GM18868 (cell line): ENCODE measurements around the gene ZNF423.

ENCODE experiments used
- ATAC-seq: cut with Tn5 transposase; IDR thresholded peaks from one replicate; pipeline ENCODE4 v1.9.1; 2021; ENCODE audit warnings: mild to moderate bottlenecking, moderate library complexity; ENCODE audit not compliant: unreplicated experiment

Gene ZNF423

DNA sequence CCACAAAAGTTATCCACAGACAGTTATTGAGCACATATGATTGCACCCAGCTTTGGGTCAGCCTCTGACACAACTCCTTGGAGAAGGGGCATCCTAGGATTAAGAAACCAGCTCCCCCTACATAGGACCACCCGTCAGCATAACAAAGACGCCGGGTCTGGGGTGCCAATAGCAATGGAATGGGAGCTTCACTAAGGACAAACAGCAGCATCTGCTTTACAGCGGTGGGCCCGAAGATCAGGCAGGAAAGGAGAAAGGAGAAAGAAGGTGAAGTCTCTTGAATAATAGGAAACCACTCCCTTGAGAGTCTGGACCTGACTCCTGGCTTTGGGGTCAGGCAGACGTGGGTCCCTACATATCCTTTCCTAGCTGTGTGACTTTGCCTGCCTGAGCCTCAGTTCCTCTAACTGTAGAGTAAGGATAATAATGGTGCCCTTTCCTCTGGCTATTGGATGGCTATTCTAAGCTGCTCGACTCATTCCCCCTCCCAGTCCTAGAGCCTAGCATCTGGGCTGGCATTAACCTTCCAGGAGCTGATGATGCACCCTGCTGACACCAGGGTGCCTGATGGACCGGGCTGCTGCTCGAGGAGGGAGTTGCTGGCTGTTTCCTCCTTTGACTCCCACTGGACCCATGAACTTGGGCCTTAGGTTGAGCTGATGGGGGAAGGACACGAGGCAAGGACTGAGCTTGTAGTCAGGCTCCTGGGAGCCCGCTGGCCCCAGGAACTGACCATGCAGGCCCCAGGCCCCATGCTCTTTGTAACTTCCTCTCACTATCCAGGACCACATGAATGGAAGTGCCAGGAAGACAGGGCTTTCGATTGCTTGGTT, 388.2 kb downstream of the ZNF423 start:
- no peak for ATAC-seq

DNA sequence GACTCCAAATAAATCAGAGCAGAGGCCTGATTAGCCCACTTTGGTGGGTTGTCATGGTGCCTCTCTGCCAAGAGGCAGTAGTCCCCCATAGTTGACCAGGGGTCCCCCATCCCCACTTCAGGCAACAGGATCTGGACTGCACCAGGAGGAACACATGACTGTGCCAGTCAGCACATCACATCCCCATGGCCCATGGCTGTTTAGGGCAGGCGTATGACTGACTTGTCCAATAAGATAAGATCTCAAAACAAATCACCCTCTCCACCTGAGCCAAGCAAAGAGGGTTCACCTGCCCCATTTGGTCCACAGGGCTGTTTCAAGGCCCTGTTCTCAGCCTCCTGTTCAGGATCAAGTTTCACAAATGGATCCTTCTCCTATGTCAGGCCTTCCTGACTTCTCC, 389.0 kb downstream of the ZNF423 start:
- ATAC-seq: no peak

DNA sequence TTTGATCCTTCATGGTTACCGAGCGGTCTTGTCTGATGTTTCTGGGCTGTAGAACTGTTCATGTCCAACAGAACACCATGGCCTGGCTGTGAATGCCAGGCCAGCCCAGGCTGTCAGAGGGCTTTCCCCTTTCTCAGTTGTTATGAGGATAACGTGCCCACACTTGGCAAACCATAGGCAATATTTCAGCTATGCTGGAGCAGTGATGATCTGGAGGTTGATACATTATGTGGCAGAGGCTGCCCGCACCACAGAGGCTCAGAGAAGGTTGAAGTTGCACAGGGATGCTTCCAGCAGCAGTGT, 389.4 kb downstream of the ZNF423 start:
- no peak for ATAC-seq

DNA sequence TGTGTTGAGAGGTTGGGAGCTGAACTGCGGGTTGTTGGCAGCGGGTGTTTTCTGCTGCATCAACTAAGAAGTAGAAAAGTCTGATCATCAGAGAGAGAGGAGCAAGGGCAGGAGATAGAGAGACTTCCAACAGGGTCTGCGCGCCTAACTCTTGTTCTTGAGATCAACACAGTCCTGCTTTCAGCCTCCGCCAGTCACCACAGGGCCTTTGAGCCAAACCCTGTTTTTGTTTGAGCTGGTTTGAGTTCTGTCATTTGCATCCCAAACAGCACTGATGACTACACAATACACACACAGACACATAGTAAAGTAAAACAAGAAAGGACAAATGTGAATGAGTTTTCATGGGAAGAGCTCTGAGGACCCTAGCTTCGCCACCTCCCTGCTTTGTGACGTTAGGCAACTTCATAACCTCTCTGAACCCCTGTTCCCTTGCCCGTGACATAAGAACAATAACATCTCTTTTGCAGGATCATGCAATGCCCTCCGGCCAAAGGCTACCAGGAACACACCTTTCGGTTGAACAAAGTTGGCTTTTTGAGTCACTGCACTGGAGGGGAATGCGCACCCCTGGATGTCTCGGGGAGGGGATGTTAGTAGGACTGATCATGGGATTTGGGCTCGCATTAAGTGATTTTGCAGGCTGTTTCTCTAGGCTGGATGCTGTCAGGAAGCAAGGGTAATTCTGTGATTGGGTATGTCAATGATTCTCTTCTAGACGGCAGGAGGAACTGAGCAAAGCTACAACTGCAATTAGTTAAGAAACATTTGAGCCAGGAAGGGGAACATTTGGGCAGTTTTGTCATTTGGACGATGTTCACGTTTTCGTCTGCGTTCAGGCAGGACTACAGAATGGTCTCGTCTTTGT, 390.0 kb downstream of the ZNF423 start:
- no peak for ATAC-seq

DNA sequence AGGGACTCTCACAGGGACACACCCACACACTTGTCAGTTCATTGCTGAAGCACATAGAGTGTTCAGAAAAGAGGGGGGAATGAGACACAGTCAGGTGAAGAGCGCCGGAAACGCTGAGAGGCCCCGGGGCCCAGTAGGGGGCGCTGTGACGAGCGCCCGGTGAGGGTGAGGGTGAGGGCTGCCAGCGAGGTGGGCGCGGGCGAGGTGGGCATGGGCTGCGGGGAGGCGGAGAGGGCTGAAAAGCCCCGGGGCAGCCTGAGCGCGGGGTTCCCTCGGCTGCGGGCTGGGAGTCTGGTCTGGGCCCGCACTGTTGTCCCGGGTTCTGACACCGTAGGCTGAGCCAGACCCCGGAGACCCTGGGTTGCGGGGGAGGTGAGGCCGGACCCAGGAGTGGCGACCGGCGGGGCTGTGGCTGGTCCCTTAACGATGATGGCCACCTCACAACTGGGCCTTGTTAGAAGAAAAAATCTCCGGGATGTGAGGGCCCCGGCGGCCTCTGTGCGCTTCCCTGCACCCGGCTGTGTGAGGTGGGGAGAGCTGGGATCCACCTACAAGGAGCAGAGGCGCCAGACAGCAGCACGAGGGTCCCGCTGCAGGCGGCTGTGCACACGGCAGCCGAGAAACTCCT, 390.9 kb downstream of the ZNF423 start:
- peak; percentile 37 for ATAC-seq

DNA sequence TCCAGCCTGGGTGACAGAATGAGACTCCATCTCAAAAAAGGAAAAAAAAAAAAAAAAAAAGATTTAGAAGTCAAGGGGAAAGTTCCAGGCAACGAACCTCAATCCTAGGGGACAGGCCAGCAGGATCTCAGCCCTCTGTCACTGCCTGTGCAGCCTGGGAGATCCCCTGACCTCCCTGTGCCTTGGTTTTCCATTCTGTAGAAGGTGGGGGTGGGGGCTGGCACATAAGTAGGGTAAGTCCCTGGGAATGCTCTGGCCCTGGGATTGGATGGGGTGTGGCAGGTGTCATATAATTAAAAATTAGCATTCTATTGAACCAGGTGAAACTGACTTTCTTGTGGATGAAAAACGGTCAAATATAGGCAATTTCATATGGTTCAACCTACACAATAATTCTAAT, 391.8 kb downstream of the ZNF423 start:
- ATAC-seq: no peak

DNA sequence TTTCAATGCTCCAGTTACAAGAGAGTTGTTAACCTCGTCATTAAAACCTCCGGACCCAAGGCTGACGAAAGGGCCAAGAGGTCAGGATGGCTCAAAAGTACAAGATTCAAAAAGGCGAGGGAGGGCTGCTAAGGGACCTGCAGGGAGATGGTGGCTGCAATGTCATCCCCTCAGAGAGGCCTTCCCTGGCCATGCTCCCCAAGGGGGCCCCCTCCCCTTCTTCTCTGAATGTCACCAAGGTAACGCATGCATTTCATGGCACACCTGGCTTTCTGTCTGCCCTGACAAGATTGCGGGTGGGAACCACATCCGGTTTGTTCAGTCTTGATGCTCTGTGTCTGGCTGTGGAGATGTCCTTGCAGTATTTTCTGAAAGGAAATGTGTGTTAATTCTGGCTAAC, 392.4 kb downstream of the ZNF423 start:
- ATAC-seq: peak; percentile 95

DNA sequence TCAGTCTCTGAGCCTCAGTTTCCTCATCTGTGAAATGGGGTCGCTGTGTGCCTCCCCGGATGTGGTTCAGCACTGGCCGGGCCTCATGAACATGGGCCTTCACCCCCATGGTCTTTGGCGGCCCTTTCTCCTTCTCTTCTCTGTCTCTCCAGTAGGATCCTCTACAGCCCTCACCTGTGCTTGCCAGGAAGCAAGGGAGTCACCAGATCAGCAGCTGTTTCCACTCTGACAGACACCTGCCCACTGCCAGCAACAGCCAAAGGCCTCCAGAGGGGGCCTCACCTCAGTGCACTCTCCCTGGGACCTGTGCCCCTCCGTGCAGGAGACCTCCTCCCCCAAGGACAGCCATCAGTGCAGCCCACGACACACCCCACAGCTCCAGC, 392.9 kb downstream of the ZNF423 start:
- ATAC-seq: peak; percentile 13

DNA sequence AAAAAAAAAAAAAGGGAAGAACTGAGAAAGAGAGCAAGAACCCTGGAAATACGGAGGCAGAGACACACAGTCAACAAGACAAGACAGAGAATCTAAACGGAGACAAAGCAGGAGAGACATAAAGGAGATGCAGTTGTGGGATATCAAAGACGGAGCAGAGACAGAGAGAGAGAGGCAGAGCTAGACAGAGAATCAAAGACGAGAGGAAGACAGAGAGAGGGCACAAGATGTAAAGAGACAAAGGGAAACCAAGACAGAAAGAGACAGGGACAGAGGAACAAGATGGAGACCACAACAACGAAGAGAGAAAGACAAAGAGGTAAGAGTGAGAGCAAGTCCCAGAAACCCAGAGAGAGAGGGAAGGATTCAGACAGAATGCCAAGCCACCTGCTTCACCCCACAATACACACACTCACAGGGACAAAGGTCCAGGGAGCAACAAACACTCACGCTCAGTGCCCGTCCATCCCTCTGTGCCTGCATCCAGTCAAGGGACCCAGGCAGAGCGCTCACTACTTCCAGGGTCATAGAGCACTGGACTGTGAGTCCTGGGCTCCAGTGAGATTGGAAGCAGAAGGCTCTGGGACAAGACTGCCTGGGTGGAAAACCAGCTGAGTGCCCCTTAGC, 393.4 kb downstream of the ZNF423 start:
- no peak for ATAC-seq

DNA sequence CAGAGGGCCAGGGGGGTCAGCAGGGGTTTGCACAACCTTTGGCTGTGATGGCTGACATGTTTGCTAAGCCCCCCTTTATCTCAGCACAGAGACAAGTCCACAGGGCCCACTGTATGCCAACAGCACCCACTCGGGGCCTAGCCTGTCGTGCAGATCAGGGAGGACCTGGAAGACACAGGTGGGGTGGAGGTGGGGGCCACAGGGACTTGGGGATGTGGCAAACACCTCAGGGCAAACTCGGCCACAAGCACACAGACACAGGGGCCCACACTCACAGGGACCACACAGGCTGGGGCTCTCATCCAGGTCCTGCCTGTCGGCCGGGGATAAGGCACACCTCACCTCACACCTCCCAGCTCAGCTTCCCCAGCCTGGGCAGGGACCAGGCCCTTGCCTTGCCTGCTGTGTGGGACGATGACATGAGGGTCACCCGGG, 394.4 kb downstream of the ZNF423 start:
- ATAC-seq: no peak

DNA sequence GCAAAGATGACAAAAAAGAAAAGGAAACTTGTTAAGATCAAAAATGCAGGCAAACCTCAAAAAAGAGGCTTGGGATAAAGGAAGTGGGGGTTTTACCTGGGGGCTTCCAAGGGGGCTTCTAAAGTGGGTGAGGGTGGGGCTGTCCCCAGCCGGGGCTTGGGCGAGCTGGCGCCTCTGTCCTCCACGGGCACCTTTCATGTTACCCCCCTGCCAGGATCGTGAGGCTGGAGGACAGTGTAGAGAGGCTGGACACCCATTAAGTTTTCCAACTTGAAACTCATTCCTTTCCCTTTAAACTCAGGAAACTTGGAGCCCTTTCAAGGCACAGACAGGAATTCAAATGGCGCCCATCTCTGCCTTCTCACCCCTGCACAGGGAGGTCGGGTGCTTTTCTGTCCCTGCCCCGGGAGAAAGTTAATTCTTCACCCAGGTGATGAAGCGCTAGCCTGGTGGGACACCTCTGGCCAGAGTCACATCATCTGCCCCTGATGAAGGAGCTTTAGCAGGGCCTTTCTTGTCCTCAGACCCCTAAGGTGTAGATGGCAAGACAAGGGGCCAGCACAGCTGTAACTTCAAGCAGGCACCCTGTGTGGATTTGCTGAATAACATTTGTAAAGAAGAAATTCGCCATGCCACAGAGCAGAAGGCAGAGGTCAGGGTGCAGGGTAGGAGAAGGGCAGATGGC, 395.0 kb downstream of the ZNF423 start:
- no peak for ATAC-seq

DNA sequence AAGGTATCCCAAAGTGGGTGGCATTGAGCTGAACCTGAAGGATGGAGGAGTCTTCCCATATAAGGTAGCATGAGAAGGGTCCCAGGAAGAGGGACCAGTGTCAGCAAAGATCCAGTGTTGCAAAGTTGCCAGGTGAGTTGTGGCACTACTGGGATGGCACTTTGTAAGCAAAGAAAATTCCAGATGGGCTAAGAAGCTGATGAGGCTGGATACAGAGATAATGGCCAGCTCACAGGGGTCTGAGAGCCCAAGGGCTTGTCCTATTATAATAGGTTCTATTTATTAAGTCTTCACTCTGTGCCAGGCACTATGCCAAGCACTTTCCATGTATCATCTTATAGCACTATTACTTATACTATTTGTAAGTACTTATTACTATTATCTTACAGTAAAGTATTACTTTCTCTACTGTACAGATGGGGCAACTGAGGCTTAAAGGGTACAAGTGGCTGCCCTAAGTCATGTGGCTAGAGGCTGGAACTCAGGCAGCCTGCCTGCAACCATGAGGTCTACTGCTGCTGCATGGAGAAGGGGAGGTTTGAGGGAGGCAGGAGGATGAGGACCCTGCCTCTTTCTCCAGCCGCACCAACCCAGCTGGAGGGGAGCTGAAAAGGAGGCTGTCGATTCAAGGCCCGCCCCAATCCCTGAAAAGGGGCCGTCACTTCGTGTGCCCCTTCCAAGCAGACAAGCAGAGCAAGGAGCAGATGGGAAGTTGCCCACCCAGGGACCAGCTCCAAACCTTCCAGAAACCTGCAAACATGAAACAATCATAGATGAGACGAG, 395.8 kb downstream of the ZNF423 start:
- ATAC-seq: no peak

DNA sequence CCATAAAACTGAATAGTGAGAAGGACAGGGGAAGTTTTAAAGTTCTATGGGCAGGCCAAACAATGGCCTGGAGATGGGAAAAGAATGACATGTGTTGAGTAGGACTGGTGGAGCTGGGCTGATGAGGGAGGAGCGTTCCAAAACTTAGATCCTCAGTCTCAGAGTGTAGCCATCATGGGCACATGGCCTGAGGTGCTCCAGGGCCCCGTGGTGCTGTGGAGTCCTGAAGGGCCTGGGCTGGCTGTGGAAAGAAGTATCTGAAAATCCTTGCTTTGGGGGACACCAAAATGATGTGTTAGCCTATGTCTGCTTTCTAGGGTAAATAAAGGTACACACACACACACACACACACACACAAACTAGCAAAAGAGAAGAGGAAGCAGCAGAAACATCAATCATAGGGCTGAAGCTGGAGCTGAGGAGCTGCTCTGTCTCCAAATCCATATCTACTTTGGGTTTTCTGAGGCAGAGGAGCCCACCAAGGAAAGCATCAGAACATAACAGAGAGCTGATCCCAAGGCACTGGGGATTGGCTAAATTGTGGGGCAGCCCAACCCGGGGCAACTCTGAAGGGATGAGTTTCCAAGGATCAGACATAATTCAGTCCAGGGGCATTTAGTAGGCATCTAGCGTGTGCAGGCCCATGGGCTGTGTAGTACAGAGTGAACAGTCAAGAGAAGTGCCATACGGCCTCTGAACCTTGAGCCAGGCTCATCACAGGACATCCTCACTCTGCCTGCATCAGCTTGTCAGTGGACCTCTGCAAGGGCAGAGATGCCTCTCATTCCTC, 397.1 kb downstream of the ZNF423 start:
- ATAC-seq: no peak

DNA sequence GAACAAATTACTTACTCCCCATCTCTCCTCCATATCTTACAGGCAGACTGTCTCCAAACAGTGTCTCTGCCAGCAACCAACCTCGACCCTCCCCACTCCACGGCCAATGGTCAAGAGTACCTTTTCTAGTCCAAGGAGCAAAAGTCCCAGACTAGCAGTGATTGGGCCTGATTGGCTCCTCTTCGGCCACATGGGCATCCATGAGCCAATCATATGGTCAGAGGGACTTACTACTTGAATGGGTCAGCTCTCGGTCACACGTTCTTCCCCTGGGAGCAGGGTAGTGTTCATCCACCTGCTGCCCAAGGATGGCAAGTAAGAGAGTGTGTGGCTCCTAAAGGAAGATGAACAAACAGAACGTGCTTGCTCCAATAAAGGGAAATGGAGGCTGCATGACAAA, 397.7 kb downstream of the ZNF423 start:
- no peak for ATAC-seq

DNA sequence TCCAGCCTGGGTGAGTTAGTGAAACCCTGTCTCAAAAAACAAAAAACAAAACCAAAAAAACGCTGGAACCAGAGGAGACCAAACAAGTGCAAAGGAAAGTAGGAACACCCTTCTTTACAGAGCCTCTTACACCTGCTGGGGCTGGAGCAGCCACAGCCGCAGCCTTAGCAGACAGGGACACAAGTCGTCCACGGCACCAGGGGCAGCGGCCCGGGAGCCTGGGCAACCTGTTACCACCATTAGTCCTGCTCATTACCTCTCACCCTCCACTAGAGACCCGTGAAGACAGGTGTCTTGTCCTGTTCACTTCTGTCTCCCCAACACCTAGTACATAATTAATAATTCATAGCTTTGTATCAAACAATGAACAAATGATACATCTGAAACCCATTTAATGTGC, 398.7 kb downstream of the ZNF423 start:
- ATAC-seq: no peak

DNA sequence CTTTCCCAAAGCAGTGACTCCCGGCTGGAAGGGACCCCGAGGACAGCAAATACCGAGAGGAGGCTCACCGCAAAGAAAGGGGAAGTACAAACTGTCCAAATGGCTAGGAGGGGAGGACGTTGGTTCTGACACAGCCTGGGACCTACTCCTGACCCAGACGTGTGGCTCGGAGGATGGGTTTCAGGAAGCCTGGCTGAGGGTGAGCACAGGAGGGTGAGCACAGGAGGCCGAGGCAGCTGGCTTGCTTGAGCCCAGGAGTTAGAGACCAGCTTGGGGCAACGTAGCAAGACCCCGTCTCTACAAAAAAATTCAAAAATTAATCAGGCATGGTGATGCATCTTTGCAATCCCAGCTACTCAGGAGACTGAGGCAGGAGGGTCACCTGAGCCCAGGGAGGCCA, 399.1 kb downstream of the ZNF423 start:
- no peak for ATAC-seq

DNA sequence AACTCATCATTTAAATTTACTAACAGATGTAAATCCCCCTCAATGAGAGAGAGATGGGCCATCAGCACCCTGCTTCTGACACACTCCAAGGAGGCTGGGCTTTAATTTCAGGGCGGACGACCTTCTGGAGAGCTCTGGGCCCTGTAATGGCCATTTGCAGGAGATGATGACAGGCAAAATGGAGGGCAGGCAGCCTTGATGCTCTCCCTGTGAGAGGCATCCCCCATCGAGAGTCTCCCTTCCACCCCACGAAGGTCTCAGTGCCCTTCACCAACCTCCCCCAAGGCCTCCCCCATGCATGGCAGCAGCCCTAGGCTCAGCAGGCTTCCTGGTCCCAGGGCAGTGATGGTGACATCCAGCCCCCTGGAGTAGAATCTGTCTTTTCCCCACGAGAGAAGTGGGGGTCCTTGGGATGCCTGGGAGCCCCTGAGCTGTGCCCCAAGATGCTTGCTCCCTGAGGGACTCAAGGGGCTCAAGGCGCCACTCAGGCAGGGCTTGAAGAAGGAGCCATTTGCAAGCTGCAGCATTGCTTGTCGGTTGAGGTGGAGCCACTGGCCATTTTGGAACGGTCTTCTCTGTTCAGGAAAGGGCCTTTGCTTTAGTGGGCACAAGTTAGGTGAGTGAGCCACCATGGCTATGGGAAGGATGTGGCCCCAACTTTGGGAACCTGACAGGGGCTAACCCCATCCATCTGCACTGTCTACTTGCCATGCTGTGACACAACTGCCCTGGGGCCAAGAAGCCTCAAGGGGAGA, 399.7 kb downstream of the ZNF423 start:
- ATAC-seq: no peak

DNA sequence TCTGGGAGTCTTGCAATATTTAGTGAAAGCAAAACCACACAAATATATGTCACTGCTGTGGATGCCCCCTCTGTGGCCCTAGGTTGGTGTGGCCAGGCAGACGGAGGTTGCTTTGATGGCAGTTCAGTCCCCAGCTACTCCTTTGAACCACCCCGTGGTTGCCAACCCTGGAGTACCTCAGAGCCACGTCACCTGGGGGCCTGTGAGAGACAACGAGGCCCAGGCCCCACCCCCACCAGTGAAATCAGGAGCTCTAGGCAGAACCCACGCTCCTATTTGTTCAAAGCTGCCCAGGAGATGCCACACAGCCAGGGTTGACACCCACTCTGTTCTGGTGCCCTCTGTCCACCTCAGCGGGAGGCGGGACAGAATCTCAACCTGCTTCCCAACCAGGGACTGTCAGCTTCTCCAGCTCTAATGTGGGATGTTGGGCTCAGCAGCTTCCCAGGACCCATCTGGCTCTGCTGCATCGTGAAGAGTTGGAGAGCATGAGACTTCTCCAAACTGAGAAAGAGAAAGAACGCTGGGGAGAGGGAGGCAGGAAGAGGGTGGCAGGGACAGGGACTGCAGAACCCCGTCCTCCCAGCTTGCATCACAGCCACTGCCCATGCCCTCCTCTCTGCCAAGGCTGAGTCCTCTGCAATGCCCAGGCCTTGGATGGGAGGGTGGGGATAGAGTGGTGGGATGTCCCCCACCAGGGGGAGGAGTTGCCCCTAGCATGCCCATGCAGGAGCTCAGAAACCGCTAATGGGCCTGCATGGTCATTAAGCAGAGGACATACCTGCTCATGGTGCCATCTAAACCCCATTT, 400.5 kb downstream of the ZNF423 start:
- ATAC-seq: no peak
